HEK293 (cell line): Measurements from ENCODE around the gene NSMCE1.

Source experiments
- CTCF ChIP-seq: fragments of 450-650 bp; formaldehyde crosslinking; IDR thresholded peaks from 2 replicates; pipeline ENCODE4 v1.5.1; 2016; ENCODE audit warnings: missing biosample characterization, missing genetic modification characterization
- ELK4 ChIP-seq: IDR thresholded peaks from 2 replicates; pipeline ENCODE4 v1.6.1; 2011; ENCODE audit warnings: mild to moderate bottlenecking, low read depth, low read length, borderline replicate concordance
- GLI4 ChIP-seq: fragments of 450-650 bp; formaldehyde crosslinking; IDR thresholded peaks from 2 replicates; pipeline ENCODE4 v1.5.1; 2016; ENCODE audit warnings: missing biosample characterization, missing genetic modification characterization
- IKZF3 ChIP-seq: fragments of 450-650 bp; IDR thresholded peaks from 2 replicates; pipeline ENCODE4 v1.5.0; 2018; ENCODE audit warnings: missing biosample characterization, mild to moderate bottlenecking, missing genetic modification characterization, moderate library complexity
- ZNF114 ChIP-seq: fragments of 450-650 bp; formaldehyde crosslinking; IDR thresholded peaks from 2 replicates; pipeline ENCODE4 v1.5.0; 2017; ENCODE audit warnings: missing biosample characterization, missing genetic modification characterization
- ZNF311 ChIP-seq: fragments of 450-650 bp; formaldehyde crosslinking; IDR thresholded peaks from 2 replicates; pipeline ENCODE4 v1.5.1; 2017; ENCODE audit warnings: missing biosample characterization, missing genetic modification characterization, borderline replicate concordance
- ZNF513 ChIP-seq: fragments of 450-650 bp; IDR thresholded peaks from 2 replicates; pipeline ENCODE4 v1.5.1; 2018; ENCODE audit warnings: missing biosample characterization, missing genetic modification characterization
- ZNF626 ChIP-seq: fragments of 450-650 bp; sonication (Bioruptor Pico); formaldehyde crosslinking; IDR thresholded peaks from 2 replicates; pipeline ENCODE4 v1.5.1; 2018; ENCODE audit warnings: missing biosample characterization, missing genetic modification characterization, inconsistent platforms
- TF ChIP-seq, protein P1 (sequence below): fragments of 450-650 bp; formaldehyde crosslinking; IDR thresholded peaks from 2 replicates; pipeline ENCODE4 v1.5.1; 2017; ENCODE audit warnings: missing biosample characterization, missing genetic modification characterization
- TF ChIP-seq, protein P2 (sequence below): fragments of 450-650 bp; formaldehyde crosslinking; IDR thresholded peaks from 2 replicates; pipeline ENCODE4 v1.5.1; 2016; ENCODE audit warnings: missing biosample characterization, missing genetic modification characterization

- TF ChIP-seq CTCF (tag by site-specific recombination) (no peak), ZNF311 (no peak), IKZF3 (tag by site-specific recombination) (no peak), ELK4 (no peak), ZNF513 (tag by site-specific recombination) (no peak), GLI4 (tag by site-specific recombination) (no peak), ZNF626 (tag by site-specific recombination) (no peak), ZNF114 (tag by site-specific recombination) (no peak)
- TF ChIP-seq, protein P1, sequence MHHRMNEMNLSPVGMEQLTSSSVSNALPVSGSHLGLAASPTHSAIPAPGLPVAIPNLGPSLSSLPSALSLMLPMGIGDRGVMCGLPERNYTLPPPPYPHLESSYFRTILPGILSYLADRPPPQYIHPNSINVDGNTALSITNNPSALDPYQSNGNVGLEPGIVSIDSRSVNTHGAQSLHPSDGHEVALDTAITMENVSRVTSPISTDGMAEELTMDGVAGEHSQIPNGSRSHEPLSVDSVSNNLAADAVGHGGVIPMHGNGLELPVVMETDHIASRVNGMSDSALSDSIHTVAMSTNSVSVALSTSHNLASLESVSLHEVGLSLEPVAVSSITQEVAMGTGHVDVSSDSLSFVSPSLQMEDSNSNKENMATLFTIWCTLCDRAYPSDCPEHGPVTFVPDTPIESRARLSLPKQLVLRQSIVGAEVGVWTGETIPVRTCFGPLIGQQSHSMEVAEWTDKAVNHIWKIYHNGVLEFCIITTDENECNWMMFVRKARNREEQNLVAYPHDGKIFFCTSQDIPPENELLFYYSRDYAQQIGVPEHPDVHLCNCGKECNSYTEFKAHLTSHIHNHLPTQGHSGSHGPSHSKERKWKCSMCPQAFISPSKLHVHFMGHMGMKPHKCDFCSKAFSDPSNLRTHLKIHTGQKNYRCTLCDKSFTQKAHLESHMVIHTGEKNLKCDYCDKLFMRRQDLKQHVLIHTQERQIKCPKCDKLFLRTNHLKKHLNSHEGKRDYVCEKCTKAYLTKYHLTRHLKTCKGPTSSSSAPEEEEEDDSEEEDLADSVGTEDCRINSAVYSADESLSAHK: no peak
- TF ChIP-seq, protein P2, sequence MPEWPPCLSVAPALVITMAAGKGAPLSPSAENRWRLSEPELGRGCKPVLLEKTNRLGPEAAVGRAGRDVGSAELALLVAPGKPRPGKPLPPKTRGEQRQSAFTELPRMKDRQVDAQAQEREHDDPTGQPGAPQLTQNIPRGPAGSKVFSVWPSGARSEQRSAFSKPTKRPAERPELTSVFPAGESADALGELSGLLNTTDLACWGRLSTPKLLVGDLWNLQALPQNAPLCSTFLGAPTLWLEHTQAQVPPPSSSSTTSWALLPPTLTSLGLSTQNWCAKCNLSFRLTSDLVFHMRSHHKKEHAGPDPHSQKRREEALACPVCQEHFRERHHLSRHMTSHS (tag by site-specific recombination): no peak
Measured at GRCh38 chr16:27220527-27220926, 48.0 kb downstream of the NSMCE1 start.
